Activated CD4-positive, alpha-beta T cell treated with anti-CD3 and anti-CD28 coated beads, Interleukin-2, amount 50 U/mL, for 16 hours (primary cell): ENCODE measurements around the gene GLOD5.

Source experiments
- DNase-seq: peaks from one replicate; pipeline ENCODE4 v3.0.0-alpha.2; 2020

The GLOD5 gene

DNA sequence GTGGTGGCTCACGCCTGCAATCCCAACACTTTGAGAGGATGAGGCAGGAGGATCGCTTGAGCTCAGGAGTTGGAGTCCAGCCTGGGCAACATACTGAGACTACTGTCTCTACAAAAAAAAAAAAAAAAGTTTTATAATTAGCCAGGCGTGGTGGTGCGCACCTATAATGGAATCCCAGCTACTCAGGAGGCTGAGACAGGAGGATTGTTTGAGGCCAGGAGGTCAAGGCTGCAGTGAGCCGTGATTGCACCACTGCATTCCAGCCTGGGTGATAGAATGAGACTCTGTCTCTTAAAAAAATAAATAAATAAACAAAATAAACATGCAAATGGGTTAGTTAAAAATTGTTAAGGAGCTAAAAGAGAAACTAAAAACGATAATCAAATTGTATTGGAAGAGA lies 7.7 kb downstream of the GLOD5 start:
- no peak for DNase-seq

DNA sequence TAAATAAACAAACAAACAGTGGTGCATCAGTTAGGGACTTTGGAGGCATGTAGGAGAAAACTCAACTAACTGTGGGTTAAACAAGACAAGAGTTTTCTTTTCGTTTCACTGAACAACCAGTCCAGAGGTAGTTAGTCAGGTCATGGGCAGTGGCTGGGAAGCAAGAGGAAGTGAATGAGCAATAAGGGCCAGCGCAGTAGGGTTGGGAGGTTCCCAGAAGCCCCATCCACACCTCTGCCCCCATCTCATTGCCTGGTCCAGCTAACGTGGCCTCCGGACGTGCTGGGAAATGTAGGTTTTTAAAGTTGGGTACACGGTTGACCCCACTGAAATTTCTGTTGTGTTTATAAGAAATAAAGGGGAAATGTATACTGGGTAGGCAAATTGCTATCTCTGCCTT lies 8.7 kb downstream of the GLOD5 start:
- no peak for DNase-seq

DNA sequence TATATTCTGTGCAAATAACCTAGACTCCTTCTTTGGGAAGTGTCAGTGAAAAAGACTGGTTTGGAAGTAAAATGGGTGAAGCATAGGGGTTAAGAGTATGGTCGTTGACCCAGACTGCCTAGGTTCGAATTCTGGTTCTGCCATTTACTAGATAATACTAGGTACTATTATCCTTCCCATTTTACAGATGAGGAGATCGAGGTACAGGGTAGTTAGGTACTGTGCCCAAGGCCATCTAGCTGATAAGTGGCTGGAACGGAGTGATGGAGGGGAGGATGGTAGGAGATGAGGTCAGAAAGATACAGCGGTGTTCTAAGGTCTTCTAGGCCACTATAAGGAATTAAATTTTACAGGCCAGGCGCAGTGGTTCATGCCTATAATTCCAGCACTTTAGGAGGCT lies 11.1 kb downstream of the GLOD5 start:
- DNase-seq: no peak

DNA sequence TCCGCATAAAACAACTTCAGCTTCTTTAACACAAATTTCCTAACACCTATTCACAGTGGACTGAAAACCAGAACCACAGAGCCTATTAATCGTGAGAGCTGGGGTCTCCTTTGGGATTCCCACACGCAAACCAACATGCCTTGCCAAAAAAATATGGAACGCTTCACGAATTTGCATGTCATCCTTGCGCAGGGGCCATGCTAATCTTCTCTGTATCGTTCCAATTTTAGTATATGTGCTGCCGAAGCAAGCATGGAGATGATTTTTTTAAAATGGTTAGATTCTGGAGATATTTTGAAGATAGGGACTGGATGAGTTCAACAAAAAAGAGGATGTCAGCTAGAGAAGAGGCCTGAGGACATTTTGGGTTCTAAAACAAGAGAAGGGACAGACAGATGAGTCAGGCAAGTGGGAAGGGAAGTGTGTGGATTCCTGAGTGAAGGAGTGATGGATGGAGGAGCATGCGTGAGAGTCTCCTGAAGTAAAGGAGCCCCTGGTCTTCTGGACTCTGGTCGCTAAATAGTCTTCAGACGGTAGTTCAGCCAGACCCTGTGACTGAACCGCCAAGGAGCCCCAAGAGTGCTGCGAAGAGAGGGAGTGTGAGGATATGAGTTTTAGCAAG lies 15.4 kb downstream of the GLOD5 start:
- no peak for DNase-seq

DNA sequence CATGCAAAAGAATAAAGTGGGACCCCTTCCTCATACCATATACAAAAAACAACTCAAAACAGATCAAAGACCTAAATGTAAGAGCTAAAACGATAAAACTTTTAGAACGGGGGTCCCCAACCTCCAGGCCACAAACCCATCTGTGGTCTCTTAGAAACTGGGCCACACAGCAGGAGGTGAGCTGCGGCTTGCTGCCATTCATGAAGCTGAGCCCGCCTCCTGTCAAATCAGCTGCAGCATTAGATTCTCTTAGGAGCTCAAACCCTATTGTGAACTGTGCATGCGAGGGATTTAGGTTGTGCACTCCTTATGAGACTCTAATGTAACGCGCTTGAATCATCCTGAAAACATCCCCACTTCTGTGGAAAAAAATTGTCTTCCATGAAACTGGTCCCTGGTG lies 17.9 kb downstream of the GLOD5 start:
- no peak for DNase-seq

DNA sequence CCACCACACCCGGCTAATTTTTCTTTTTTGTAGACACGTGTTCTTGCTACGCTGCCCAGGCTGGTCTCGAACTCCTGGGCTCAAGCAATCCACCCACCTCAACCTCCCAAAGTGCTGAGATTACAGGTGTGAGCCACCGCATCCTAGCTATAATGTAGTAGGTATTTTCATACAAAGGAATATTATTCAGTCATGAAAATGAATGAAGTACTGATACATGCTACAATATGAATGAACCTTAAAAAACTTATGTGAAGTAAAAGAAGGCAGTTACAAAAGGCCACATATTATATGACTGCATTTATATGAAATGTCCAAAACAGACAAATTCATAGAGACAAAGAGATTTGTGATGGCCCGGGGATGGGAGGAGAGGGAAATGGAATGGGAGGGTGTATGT lies 20.2 kb downstream of the GLOD5 start:
- DNase-seq: no peak

DNA sequence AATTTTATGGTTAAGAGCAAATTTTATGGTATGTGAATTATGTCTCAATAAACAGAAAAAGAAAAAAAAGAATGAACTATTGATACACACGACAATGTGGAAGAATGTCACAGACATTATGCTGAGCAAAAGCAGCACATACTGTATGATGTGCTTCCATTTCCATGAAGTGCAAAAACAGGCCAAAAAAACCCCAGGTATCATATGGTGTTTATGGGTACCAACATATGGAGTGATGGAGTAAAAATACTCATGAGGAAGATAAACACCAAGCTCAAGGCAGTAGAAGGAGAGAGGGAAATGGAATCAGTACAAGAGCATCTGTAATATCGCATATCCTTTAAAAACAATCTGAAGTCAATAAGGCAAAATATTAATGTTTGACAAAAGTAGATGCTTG lies 20.7 kb downstream of the GLOD5 start:
- DNase-seq: no peak

DNA sequence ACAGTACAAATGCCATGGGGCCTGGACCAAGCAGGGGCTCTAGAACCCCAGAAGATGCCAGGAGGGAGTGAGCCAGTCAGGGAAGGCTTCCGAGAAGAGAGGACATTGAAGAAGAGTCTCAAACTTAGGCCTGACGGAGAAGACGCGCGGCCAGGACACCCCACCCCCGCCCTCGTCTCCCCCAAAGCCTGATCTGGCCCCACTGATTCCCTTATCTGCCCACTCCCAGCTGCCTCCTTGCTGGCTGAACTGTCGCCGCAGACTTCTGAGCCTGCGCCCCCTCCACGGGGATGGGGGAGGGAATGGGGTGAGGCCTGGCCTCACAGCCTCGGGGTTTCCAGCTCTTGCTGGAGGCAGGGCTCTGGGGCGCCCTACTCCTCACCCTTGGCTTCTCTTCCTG lies 21.2 kb downstream of the GLOD5 start:
- DNase-seq: no peak

DNA sequence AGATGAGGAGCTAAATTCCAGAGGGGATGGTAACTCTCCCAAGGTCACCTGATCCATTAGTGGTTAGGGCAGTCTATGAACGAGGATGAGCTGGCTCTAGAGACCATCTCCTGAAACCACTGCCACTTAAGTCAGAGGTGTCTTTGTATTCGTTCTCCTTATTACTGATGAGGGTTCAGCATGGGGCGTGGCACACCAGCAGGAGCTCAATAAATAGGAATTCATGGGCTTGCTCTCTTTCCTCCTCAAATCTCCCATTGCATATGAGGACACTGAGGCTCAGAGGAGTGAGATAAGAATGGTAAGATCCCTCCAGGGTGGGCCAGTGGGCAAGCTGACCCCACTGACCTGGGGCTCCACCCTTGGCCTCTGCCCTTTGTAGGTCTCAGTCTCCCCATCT lies 23.2 kb downstream of the GLOD5 start:
- DNase-seq: no peak

DNA sequence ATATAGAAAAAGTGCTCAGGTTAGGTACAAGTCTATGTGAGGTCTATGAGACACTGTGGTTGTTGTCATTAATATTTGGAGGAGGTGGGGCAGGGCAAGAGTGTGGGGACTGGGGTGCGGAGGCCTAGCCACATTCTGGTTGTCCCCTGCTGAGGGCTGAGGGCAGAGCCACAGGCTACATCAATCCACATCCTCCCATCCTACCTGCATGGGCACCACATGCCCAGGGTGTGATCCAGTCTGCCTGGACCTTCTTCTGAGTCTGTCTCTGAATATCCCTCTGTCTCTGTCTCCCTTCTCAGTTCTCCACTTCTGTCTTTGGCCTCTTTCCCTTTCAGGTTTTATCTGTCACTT lies 23.6 kb downstream of the GLOD5 start:
- no peak for DNase-seq

DNA sequence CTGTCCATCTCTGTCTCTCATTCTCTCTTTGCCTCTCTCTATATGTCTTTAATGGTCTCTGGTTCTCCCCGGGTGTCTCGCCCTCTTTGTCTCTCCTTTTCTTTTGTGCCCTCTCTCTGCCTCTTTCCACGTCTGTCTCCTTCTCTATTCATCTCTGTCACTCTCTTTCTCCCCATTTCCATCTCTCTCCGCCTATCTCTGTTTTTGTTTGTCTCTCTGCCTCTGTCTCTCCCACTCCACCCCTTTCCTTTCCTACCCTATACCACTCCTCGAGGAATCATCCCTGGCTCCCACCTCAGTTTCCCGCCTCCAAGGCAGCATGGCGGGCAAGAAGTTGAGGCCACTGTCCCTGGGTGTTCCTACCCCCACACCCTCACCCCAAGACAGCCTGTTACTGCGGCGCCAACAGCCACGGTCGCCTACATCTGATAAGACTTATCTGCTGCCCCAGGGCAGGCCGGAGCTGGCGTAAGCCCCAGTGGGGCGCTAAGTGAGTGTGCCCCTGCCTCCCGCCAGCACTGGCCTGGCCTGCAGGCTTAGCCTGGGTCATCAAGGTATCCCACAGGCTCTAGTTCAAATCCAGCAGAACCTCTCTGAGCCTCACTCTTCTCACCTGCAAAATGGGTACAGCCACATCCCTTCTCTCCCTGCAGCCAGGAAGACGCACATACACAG lies 24.1 kb downstream of the GLOD5 start:
- DNase-seq: no peak

DNA sequence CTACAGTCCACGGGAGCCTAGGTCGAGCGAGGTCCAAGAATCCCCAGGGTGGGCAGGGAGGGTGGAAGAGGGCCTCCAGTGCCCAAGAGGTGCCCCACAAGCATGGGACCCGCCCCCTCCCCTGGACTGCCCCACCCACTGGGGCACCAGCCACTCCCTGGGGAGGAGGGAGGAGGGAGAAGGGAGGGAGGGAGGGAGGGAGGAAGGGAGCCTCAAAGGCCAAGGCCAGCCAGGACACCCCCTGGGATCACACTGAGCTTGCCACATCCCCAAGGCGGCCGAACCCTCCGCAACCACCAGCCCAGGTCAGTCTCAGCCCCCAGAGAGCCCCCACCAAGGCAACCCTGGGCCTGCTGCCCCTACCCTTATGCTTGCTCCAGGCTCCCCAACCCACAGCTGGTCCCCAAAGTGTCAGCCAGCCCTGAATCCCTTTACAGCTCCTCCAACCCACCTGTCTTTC lies 24.8 kb downstream of the GLOD5 start, which contains the start of gene GATA1:
TSS of gene GATA1 (plus strand) at position 250 of the 460 bp plus-strand sequence. CDS start 4,520 bp downstream, outside the sequence.
- DNase-seq: no peak

DNA sequence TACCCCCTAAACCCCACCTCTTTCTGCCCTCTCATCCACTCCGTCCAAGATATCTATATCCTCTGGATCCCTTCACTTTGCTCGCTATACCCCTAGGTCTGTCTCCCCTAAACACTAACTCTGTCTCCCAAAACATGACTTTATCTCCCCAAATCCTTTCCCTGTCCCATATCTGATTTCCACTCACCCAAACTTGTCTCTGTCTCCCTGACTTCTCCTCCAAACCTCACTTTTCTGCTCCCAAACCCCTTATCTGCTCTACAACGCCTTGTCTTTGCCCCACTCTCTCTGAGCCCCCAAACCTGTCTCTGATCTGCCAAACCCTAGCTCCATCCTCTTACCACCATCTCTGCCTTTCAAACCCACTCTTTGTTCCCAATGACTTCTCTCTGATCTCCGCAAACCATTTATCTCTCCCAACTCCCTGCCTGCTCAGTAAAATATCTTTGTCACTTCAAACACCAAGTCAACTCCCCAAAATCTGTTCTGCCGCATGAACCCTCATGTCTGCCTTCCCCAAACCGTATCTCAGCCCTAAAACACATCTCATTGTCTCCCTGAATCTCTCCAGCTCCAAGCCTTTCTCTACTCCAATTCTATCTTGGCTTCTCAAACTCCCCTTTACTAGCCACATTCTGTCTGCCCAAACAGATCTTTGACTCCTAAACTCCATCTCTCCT lies 25.4 kb downstream of the GLOD5 start:
- DNase-seq: no peak

DNA sequence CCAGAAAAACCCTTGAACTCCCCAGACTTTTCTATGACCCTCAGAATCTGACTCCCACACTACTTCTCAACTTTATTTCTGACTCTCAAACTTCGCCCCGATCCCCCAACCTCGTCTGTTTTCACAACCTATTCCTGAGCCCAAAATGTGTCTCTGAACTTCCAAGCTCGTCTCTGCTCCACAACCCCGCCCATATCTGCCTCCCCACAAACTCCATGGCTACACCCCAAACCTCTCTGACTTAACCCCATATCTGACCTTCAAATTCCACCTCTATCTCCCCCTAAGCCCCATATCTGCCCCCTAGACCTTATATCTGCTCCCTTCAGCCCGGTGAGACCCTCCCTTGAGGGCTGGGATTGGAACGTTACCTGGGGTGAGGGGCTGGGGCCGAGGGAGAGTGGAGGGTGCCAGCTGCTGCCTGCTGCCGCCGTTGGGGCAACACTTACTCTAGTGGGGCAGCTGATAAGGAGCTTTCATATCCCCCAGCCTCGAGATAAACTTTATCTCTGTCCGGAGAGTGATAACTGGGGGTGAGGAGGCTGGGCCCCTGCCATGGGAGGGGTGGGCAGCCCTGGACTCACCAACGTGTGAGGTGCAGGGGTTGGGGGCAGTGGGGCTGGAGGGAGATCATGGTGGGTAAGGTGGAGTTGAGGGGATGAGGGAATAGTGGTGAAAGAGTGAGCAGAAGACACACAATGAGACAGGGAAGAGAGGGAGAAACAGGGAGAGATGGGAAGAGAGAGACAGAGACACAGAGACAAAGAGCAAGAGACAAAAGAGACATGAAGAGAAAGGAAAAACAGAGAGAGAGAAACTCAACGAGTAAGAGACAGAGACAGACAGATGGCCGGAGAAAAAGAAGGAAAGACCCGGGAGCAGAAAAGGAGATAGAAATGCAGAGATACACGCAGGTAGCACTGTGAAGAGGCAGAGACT lies 26.2 kb downstream of the GLOD5 start:
- no peak for DNase-seq

DNA sequence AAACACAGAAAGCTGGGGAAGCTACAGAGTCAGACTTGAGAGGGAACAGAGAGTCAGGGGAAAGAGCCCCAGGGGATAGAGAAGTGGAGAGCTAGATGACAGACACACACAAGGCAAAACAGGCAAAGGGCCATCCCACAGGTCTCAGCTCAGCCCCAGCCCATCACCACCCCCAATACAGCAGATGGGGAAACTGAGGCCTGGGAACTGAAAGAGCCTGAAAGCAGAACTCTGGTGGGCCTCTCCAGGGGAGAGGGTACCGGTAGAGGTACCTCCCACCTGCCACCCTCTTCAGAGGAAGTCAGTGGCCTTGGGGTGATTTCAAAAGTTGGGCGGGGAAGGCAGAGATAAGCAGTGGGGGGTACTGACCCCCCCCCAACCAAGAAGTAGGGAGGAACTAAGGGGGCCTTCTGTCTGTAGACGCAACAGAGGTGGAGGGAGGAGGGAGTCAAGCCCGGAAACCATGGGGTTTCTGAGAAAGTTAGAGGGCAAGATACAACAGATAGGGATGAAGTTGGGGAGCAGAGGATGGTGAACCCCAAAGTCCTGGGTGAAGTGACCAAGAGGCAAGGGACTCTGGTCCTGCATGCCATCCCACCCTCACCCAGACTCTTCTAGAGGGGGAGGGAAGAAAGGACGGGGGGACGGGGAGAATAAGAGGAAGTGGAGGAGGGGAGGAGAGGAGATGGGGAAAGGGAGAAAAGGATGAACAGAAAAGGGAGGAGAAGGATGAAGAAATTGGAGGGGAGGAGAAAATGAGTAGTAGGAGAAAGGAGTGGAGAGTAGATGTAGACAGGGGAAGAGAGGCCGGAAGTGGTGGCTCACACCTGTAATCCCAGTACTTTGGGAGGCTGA lies 28.0 kb downstream of the GLOD5 start:
- DNase-seq: no peak

DNA sequence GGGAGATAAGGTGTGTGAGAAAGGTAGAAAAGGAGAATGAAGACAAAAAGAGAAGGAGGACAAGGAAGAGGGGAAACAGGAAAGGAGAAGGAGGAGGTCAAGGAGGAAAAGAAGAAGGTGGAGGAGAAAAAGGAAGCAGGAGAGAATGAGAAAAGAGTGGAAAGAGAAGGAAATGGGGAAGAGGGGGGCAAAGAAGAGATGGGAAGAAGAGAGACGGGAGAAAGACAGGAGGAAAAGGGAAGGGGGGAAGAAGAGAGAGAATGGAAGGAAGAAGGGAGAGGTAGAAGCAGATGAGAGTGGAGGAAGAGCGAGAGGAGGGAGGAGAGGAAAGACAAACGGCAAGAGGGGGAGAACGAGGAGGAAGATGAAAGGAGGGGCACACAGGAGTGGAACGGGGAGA lies 28.9 kb downstream of the GLOD5 start:
- no peak for DNase-seq

DNA sequence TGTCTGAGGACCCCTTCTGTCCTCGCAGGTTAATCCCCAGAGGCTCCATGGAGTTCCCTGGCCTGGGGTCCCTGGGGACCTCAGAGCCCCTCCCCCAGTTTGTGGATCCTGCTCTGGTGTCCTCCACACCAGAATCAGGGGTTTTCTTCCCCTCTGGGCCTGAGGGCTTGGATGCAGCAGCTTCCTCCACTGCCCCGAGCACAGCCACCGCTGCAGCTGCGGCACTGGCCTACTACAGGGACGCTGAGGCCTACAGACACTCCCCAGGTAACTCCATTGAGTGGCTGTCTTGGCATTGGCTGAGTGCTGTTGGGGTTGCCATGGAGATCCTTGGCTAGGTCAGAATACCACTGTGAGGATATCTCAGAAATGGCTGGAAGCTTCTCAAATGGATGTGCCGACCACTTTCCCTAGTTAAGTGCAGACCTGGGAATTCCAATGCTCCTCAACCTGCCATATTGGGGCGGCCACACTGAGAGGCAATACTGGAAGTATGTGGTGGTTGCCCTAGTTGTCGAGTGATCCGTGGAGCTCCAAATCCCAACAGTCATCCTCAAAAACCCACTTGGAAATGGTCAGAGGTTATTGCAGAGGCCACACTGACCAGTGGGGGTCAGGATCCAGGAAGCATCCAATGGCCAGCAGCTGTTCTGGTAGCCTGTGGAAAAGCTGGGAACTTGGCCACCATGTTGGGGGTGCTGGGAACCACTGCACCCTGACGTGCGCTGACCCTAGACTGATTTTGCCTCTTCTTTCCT lies 29.7 kb downstream of the GLOD5 start:
- no peak for DNase-seq

DNA sequence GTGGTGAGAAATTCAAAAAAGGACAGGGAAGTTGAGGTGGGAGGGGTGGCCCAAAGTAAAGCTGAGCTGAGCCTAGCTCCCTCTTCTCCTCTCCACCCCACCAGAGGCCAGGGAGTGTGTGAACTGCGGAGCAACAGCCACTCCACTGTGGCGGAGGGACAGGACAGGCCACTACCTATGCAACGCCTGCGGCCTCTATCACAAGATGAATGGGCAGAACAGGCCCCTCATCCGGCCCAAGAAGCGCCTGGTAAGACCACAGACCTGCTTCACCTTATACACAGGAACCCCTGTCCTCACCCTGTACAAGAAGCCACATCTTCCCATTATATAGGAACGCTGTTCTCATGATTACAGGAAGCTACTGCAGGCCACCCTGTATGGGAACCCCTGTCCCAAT lies 30.7 kb downstream of the GLOD5 start:
- DNase-seq: no peak

DNA sequence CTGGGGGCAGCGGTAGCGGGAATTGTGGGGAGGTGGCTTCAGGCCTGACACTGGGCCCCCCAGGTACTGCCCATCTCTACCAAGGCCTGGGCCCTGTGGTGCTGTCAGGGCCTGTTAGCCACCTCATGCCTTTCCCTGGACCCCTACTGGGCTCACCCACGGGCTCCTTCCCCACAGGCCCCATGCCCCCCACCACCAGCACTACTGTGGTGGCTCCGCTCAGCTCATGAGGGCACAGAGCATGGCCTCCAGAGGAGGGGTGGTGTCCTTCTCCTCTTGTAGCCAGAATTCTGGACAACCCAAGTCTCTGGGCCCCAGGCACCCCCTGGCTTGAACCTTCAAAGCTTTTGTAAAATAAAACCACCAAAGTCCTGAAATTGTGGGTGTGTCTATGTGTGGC lies 32.4 kb downstream of the GLOD5 start:
- DNase-seq: no peak

DNA sequence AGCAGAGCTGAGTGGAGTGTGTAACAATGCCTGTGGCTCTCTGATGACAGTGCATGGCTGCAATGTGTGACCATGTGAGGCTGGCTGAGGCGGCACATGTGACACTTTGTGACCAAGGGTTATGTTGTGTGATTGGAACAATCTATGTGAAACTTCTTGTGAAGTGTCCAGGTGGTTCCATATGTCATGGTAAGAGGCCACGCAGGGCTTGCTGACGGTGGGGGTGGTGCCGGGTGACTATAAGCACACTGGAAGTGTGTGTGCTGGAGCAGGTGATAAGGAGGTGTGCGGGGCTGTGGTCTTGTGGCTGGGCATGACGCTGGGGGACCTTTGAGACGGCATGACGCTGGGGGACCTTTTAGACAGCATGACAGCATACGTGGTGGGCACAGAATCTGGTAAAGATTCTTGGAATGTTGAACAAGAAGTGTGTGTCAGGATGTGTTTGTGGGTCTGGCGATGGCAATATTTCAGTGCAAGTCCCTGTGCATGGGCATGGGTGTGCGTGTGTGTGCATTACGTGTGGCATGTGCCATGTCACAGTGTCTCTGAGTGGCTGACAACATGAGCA lies 32.9 kb downstream of the GLOD5 start:
- no peak for DNase-seq

DNA sequence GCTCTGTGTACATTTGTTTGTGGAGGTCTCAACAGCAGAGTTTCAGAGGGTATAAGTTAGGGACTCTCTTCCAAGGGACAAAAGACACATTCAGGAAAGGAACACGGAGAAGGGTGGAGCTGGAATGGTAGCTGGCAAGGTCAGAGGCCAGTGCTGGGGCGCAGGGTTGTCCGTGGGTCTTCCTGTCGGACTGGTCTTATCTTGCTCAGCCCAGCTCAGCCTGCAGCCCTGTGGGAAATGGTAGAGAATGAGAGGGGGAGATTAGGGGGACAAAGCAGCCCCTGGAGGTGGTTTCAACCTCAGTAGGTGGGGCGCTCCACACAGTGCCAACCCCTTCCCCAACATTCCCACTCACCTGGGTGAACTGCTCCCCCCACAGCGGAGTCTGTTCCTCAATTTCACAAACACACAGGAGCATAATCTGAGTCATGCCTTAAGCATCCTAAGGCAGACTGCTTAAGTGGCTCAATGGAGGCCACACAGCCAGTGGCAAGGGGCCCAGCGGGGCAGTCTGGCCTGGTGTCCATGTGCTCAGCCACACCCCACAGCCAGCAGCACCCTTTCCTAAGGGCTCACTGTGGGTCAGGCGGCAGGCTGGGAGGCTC lies 33.5 kb downstream of the GLOD5 start:
- DNase-seq: no peak
